Measurements from ENCODE around the gene EGR2. TPM values are rescaled to one million over a fixed set of nuclear protein-coding genes. Genes with fewer than 3 reads are reported as not detected.

Gene EGR2
- total RNA-seq, 2 experiments from 2014 or later: 0.67 to 0.92 TPM

- Mint-ChIP-seq H3K36me3 (ENCODE audit: low read depth) (no peaks in the 10 kb centered on the region), H3K4me3 (no peak overlapping the region), H3K27me3 (peaks cover 19% of the 10 kb centered on the region), H3K9me3 (peaks cover 25% of the 10 kb centered on the region), H3K4me1 (peaks cover 5% of the 10 kb centered on the region), H3K27ac (no peak overlapping the region)
- ChIA-PET POLR2A (no interaction called here), CTCF (interaction anchor here (1.5 kb wide), 1 partner anchor 10 kb away, joined by 5 read pairs; no protein-coding TSS in a partner anchor)
- DNase-seq: no peak
Observed at GRCh38 chr10:62843600-62843999, 27.4 kb upstream of the EGR2 start.

GRCh38 chr10:62842983-62843382 lies 26.8 kb upstream of the EGR2 start:
- H3K9me3 Mint-ChIP-seq: peaks cover 20% of the 10 kb centered on the region
- POLR2A ChIA-PET: no interaction called here
- DNase-seq: no peak
- no peak overlapping the region for H3K4me3 Mint-ChIP-seq
- H3K4me1 Mint-ChIP-seq: peaks cover 5% of the 10 kb centered on the region
- peaks cover 19% of the 10 kb centered on the region for H3K27me3 Mint-ChIP-seq
- no peaks in the 10 kb centered on the region for H3K36me3 Mint-ChIP-seq (ENCODE audit: low read depth)
- CTCF ChIA-PET: interaction anchor here (1.5 kb wide), 1 partner anchor 11 kb away, joined by 5 read pairs; no protein-coding TSS in a partner anchor
- H3K27ac Mint-ChIP-seq: no peak overlapping the region

- H3K4me1 Mint-ChIP-seq: peaks cover 5% of the 10 kb centered on the region
- CTCF ChIA-PET: interaction anchor here (1.2 kb wide), 1 partner anchor 22 kb away, joined by 4 read pairs; no protein-coding TSS in a partner anchor
- no peak for DNase-seq
- H3K36me3 Mint-ChIP-seq (ENCODE audit: low read depth): no peaks in the 10 kb centered on the region
- POLR2A ChIA-PET: no interaction called here
- H3K9me3 Mint-ChIP-seq: peaks cover 2% of the 10 kb centered on the region
- H3K4me3 Mint-ChIP-seq: no peak overlapping the region
- no peak overlapping the region for H3K27ac Mint-ChIP-seq
- peaks cover 26% of the 10 kb centered on the region for H3K27me3 Mint-ChIP-seq
Observed at GRCh38 chr10:62839590-62839989, 23.4 kb upstream of the EGR2 start.

GRCh38 chr10:62831346-62831745 lies 15.2 kb upstream of the EGR2 start:
- Mint-ChIP-seq H3K9me3 (no peaks in the 10 kb centered on the region), H3K4me3 (no peak overlapping the region), H3K27me3 (peaks cover 6% of the 10 kb centered on the region), H3K4me1 (no peaks in the 10 kb centered on the region), H3K36me3 (ENCODE audit: low read depth) (no peaks in the 10 kb centered on the region), H3K27ac (no peak overlapping the region)
- DNase-seq: no peak
- ChIA-PET POLR2A (no interaction called here), CTCF (interaction anchor here (1.1 to 1.7 kb wide), 3 partner anchors 13 to 19 kb away, joined by 3 to 9 read pairs (median 6); no protein-coding TSS in a partner anchor)

GRCh38 chr10:62830679-62831078 lies 14.5 kb upstream of the EGR2 start:
- no peaks in the 10 kb centered on the region for H3K36me3 Mint-ChIP-seq (ENCODE audit: low read depth)
- ChIA-PET CTCF (interaction anchor here (1.6 to 1.7 kb wide), 2 partner anchors 12 to 20 kb away, joined by 6 to 9 read pairs; no protein-coding TSS in a partner anchor), POLR2A (no interaction called here)
- H3K27ac Mint-ChIP-seq: no peak overlapping the region
- no peaks in the 10 kb centered on the region for H3K9me3 Mint-ChIP-seq
- H3K4me1 Mint-ChIP-seq: no peaks in the 10 kb centered on the region
- DNase-seq: no peak
- peaks cover 6% of the 10 kb centered on the region for H3K27me3 Mint-ChIP-seq
- H3K4me3 Mint-ChIP-seq: no peak overlapping the region

- no peak overlapping the region for H3K27ac Mint-ChIP-seq
- no peak overlapping the region for H3K4me3 Mint-ChIP-seq
- H3K27me3 Mint-ChIP-seq: peaks cover 6% of the 10 kb centered on the region
- H3K36me3 Mint-ChIP-seq (ENCODE audit: low read depth): no peaks in the 10 kb centered on the region
- no peaks in the 10 kb centered on the region for H3K4me1 Mint-ChIP-seq
- POLR2A ChIA-PET: no interaction called here
- CTCF ChIA-PET: interaction anchor here (1.7 kb wide), 1 partner anchor 11 kb away, joined by 9 read pairs; no protein-coding TSS in a partner anchor
- no peaks in the 10 kb centered on the region for H3K9me3 Mint-ChIP-seq
- DNase-seq: no peak
Observed at GRCh38 chr10:62829622-62830021, 13.5 kb upstream of the EGR2 start.

GRCh38 chr10:62826273-62826672 lies 10.1 kb upstream of the EGR2 start:
- ChIA-PET CTCF (interaction anchor here (0.6 kb wide), 1 partner anchor 16 kb away, joined by 3 read pairs; no protein-coding TSS in a partner anchor), POLR2A (no interaction called here)
- H3K36me3 Mint-ChIP-seq (ENCODE audit: low read depth): no peaks in the 10 kb centered on the region
- no peak overlapping the region for H3K27ac Mint-ChIP-seq
- H3K9me3 Mint-ChIP-seq: no peaks in the 10 kb centered on the region
- no peak for DNase-seq
- H3K27me3 Mint-ChIP-seq: peaks cover 8% of the 10 kb centered on the region
- no peaks in the 10 kb centered on the region for H3K4me1 Mint-ChIP-seq
- no peak overlapping the region for H3K4me3 Mint-ChIP-seq

GRCh38 chr10:62820586-62820985 lies 4.4 kb upstream of the EGR2 start:
- POLR2A ChIA-PET: no interaction called here
- H3K36me3 Mint-ChIP-seq (ENCODE audit: low read depth): no peaks in the 10 kb centered on the region
- H3K9me3 Mint-ChIP-seq: no peaks in the 10 kb centered on the region
- H3K27ac Mint-ChIP-seq: no peak overlapping the region
- peaks cover 42% of the 10 kb centered on the region for H3K27me3 Mint-ChIP-seq
- no peak for DNase-seq
- CTCF ChIA-PET: no interaction called here
- H3K4me1 Mint-ChIP-seq: peaks cover 27% of the 10 kb centered on the region
- no peak overlapping the region for H3K4me3 Mint-ChIP-seq

GRCh38 chr10:62819141-62819920 lies 3.2 kb upstream of the EGR2 start:
- H3K4me1 Mint-ChIP-seq: peaks cover 36% of the 10 kb centered on the region
- H3K27ac Mint-ChIP-seq: no peak overlapping the region
- H3K36me3 Mint-ChIP-seq (ENCODE audit: low read depth): no peaks in the 10 kb centered on the region
- POLR2A ChIA-PET: no interaction called here
- no peak for DNase-seq
- CTCF ChIA-PET: interaction anchor here (1.3 to 6.2 kb wide), 8 partner anchors 9 to 223 kb away, joined by 3 to 79 read pairs (median 10); partner anchors contain the start of gene ADO
- no peaks in the 10 kb centered on the region for H3K9me3 Mint-ChIP-seq
- peak overlapping the region; percentile 25 for H3K4me3 Mint-ChIP-seq
- peaks cover 53% of the 10 kb centered on the region for H3K27me3 Mint-ChIP-seq

- DNase-seq: peak; percentile 25
- Mint-ChIP-seq H3K27me3 (peaks cover 62% of the 10 kb centered on the region), H3K27ac (no peak overlapping the region), H3K4me1 (peaks cover 42% of the 10 kb centered on the region), H3K36me3 (ENCODE audit: low read depth) (no peaks in the 10 kb centered on the region), H3K9me3 (no peaks in the 10 kb centered on the region), H3K4me3 (peak overlapping the region; percentile 92)
- ChIA-PET POLR2A (interaction anchor here (1.4 kb wide), 1 partner anchor 181 kb away, joined by 4 read pairs; no protein-coding TSS in a partner anchor), CTCF (interaction anchor here (0.7 to 6.2 kb wide), 22 partner anchors 9 to 811 kb away, joined by 3 to 79 read pairs (median 5); partner anchors contain the start of genes ADO and NRBF2)
Observed at GRCh38 chr10:62818426-62819011, 2.4 kb upstream of the EGR2 start.

GRCh38 chr10:62817766-62818425 lies 1.7 kb upstream of the EGR2 start:
- ChIA-PET POLR2A (interaction anchor here (1.4 kb wide), 1 partner anchor 180 kb away, joined by 4 read pairs; no protein-coding TSS in a partner anchor), CTCF (interaction anchor here (0.7 to 6.2 kb wide), 23 partner anchors 10 to 812 kb away, joined by 3 to 79 read pairs (median 5); partner anchors contain the start of genes ADO and NRBF2)
- Mint-ChIP-seq H3K9me3 (no peaks in the 10 kb centered on the region), H3K27me3 (peaks cover 66% of the 10 kb centered on the region), H3K27ac (peak overlapping the region; percentile 98), H3K36me3 (ENCODE audit: low read depth) (no peaks in the 10 kb centered on the region), H3K4me3 (peak overlapping the region; percentile 92), H3K4me1 (peaks cover 42% of the 10 kb centered on the region)
- peak; percentile 59 for DNase-seq

- H3K36me3 Mint-ChIP-seq (ENCODE audit: low read depth): no peaks in the 10 kb centered on the region
- peaks cover 69% of the 10 kb centered on the region for H3K27me3 Mint-ChIP-seq
- POLR2A ChIA-PET: interaction anchor here (1.4 kb wide), 1 partner anchor 180 kb away, joined by 4 read pairs; no protein-coding TSS in a partner anchor
Observed at GRCh38 chr10:62817121-62817765, 1.1 kb upstream of the EGR2 start.

More at GRCh38 chr10:62817121-62817765, 1.1 kb upstream of the EGR2 start:
- peaks cover 44% of the 10 kb centered on the region for H3K4me1 Mint-ChIP-seq
- peak overlapping the region; percentile 92 for H3K4me3 Mint-ChIP-seq
- peak overlapping the region; percentile 98 for H3K27ac Mint-ChIP-seq
- CTCF ChIA-PET: interaction anchor here (0.8 to 6.2 kb wide), 21 partner anchors 11 to 316 kb away, joined by 3 to 79 read pairs (median 4); partner anchors contain the start of genes ADO and NRBF2
- peak; percentile 55 for DNase-seq
- H3K9me3 Mint-ChIP-seq: no peaks in the 10 kb centered on the region
